HFFc6 (cell line): Measurements from ENCODE around the gene SLCO4A1. TPM values are rescaled to one million over a fixed set of nuclear protein-coding genes. Genes with fewer than 3 reads are reported as not detected.

Experiments used
- DNase-seq: peaks from one replicate; pipeline ENCODE4 v3.0.0-alpha.2; 2018
- H3K27ac Mint-ChIP-seq: 2 replicates; pipeline ENCODE4 v1.8.0; 2020; ENCODE audit warnings: mild to moderate bottlenecking, mixed read lengths
- H3K27me3 Mint-ChIP-seq: 2 replicates; pipeline ENCODE4 v1.8.0; 2021; ENCODE audit warnings: mild to moderate bottlenecking, moderate library complexity, mixed read lengths; ENCODE audit not compliant: insufficient read depth
- H3K36me3 Mint-ChIP-seq: 2 replicates; pipeline ENCODE4 v1.8.0; 2021; ENCODE audit warnings: low read depth, mixed read lengths
- H3K4me1 Mint-ChIP-seq: 2 replicates; pipeline ENCODE4 v1.8.0; 2020; ENCODE audit warnings: low read depth, mixed read lengths
- H3K4me3 Mint-ChIP-seq: 2 replicates; pipeline ENCODE4 v1.8.0; 2020; ENCODE audit warnings: mild to moderate bottlenecking, moderate library complexity, mixed read lengths
- H3K9me3 Mint-ChIP-seq: 2 replicates; pipeline ENCODE4 v1.8.0; 2020; ENCODE audit warnings: mild to moderate bottlenecking, mixed read lengths
- total RNA-seq, 6 experiments: library from RNA; stranded (reverse); fragmentation: NEBNext Ultra II Directional; extraction: Animal tissue kit (Norgen Biotek cat#: 25700); gene quantifications; 2 replicates in 1 of 6; 3 replicates in 5 of 6; pipeline ENCODE4 v1.2.3, GENCODE V29; 2021
- TF ChIP-seq, protein P1 (sequence below): fragments of 200-600 bp; sonication (generic); IDR thresholded peaks from 2 replicates; pipeline ENCODE4 v1.5.0; 2021; ENCODE audit warnings: antibody characterized with exemption, mild to moderate bottlenecking

The SLCO4A1 gene
- total RNA-seq, 6 experiments from 2014 or later: 2.7 to 6.5 (median 3.4) TPM

DNA sequence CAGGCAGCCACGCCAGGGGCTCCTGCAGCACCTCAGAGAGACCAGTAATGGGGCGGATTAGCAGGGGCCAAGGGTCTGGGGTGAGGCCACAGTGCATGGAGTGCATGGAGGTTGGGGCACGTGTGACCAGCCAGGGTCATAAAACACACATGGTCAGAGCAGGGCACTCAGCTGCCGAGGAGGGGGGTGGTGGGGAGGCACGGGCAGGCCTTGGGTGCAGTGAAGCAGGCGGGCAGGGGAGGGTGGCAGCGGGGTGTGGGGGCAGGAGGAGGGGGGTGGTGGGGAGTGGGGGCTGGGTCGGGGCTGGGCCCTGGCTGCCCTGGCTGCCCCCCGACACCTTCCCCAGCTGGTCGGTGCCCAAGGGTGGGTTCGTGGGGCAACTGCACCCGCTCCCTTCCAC is 42.7 kb downstream of the SLCO4A1 start:
- Mint-ChIP-seq H3K4me3 (no peak overlapping the region), H3K4me1 (no peaks in the 10 kb centered on the region), H3K9me3 (peaks cover 13% of the 10 kb centered on the region), H3K27me3 (peaks cover 21% of the 10 kb centered on the region), H3K27ac (no peak overlapping the region), H3K36me3 (peaks cover 9% of the 10 kb centered on the region)
- no peak for DNase-seq
- TF ChIP-seq, protein P1, sequence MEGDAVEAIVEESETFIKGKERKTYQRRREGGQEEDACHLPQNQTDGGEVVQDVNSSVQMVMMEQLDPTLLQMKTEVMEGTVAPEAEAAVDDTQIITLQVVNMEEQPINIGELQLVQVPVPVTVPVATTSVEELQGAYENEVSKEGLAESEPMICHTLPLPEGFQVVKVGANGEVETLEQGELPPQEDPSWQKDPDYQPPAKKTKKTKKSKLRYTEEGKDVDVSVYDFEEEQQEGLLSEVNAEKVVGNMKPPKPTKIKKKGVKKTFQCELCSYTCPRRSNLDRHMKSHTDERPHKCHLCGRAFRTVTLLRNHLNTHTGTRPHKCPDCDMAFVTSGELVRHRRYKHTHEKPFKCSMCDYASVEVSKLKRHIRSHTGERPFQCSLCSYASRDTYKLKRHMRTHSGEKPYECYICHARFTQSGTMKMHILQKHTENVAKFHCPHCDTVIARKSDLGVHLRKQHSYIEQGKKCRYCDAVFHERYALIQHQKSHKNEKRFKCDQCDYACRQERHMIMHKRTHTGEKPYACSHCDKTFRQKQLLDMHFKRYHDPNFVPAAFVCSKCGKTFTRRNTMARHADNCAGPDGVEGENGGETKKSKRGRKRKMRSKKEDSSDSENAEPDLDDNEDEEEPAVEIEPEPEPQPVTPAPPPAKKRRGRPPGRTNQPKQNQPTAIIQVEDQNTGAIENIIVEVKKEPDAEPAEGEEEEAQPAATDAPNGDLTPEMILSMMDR: no peak

DNA sequence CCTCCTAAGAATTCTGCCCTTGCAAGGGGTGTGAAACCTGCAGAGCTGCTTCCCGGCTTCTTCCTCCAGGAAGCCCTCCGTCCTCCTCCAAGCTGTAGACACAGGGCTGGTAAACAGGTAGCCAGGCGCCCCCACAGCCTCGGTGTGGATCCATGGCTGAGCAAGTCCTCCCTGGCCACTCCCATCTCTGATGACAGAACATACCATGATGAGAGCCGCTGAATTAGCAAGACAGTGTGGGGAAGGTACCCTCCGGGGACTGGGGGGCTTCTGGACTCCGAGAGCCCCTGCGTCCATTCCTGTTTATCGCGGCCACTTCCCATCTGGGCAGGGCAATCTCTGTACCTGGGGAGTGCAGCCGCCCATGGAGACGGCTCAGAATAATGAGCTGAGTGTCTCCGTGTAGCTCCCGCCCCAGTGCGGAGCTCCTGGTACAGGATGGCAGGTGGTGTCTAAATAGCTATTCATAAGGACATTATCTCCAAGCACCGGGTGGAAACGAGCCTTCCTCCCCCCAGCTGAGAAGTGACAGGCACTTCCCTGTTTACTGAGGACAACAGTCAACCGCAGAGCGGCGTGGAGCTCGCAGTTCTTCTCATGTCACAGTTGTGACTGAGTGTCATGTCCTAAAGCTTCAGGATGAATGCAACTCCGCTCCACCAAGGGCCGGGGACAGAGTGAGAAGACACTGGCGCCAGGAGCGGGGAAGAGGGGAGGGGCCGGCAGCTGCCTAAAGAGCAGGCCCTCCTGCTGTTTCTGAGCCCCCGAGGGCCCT is 43.7 kb downstream of the SLCO4A1 start:
- no peak overlapping the region for H3K4me3 Mint-ChIP-seq
- peaks cover 3% of the 10 kb centered on the region; the same call in 1 of the 2 replicates for H3K9me3 Mint-ChIP-seq
- H3K36me3 Mint-ChIP-seq: no peaks in the 10 kb centered on the region
- TF ChIP-seq, protein P1: no peak
- H3K27me3 Mint-ChIP-seq: peaks cover 20% of the 10 kb centered on the region
- no peaks in the 10 kb centered on the region for H3K4me1 Mint-ChIP-seq
- no peak for DNase-seq
- H3K27ac Mint-ChIP-seq: no peak overlapping the region

DNA sequence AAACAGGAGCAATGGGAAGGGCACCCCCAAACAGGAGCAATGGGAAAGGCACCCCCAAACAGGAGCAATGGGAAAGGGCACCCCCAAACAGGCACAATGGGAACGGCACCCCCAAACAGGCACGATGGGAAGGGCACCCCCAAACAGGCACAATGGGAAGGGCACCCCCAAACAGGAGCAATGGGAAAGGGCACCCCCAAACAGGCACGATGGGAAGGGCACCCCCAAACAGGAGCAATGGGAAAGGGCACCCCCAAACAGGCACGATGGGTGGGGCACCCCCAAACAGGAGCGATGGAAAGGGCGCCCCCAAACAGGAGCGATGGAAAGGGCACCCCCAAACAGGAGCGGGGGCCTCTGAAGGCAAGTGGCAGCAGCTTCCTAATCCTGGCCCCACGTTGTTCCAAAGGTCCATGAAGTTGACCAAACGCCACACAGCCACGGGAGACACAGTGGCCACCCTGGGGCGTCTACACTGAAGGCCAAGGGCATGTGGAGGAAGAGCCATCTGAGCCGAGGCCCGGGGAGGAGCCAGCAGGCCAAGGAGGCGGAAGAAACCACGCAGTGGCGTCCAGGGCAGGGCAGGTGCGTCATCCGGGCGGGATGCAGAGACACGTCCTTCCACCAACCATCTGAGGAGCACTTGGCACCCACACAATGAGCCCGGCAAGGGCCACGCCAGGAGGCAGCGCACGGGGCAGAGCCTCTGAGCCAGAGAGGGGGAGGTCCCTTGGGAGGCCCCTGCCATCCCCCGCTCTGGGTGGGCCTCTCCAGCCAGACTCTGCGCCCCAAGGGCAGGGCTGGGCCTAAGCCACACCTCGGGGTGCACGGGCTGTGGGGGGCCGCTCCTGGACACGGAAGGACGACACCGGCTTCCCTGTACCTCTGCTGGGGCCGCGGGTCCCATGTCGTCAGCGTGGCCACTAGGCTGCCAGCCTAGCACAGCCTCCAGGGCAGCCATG is 44.8 kb downstream of the SLCO4A1 start:
- Mint-ChIP-seq H3K4me3 (no peak overlapping the region), H3K36me3 (no peaks in the 10 kb centered on the region), H3K4me1 (peaks cover 4% of the 10 kb centered on the region; the same call in 1 of the 2 replicates), H3K9me3 (no peaks in the 10 kb centered on the region), H3K27me3 (peaks cover 14% of the 10 kb centered on the region), H3K27ac (no peak overlapping the region)
- TF ChIP-seq, protein P1: no peak
- DNase-seq: no peak

DNA sequence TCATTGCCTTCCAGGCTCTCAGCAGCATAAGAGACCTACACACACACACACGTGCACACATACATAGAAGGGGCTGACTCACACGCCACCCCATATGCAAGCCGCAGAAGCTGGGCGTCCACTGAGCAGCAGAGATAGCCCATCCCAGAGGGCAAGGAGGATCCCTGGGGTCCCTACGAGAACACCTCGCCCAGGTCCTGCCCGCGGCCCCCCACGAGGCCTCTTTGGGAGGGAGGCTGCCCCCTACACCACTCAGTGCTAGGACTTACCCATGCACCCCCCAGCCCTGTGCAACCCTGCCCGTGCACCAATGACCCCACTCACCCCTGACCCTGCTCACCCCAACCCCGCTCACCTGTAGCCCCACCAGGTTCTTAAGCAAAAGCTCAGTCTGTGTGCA is 45.8 kb downstream of the SLCO4A1 start:
- no peaks in the 10 kb centered on the region for H3K36me3 Mint-ChIP-seq
- no peak overlapping the region for H3K4me3 Mint-ChIP-seq
- no peaks in the 10 kb centered on the region for H3K9me3 Mint-ChIP-seq
- no peak overlapping the region for H3K27ac Mint-ChIP-seq
- H3K27me3 Mint-ChIP-seq: peaks cover 19% of the 10 kb centered on the region
- peaks cover 4% of the 10 kb centered on the region; the same call in 1 of the 2 replicates for H3K4me1 Mint-ChIP-seq
- TF ChIP-seq, protein P1: no peak
- no peak for DNase-seq

DNA sequence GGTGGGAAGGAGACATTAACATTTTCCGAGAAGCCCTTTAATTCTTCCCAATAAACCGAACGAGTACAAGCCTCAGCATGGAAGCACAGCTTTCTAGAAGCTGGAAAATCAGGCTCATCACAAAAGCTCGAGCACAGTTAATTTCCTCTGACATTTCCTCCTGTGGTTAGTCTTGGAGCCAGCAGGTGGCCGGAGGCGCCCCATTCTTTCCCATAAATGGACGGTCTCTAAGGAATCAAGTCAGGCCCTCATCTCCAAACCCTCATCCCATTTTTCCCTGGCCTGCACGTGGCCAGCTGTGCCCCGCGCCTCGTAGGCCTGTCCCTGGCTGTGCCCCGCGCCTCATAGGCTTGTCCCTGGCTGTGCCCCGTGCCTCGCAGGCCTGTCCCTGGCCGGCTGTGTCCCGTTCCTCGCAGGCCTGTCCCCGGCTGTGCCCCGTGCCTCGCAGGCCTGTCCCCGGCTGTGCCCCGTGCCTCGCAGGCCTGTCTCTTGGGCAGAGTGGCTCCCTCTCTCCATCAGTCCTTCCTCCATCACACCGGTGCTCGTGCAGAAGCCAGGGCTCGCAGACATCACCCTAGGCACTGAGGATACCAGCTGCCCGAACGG is 46.7 kb downstream of the SLCO4A1 start:
- no peak for DNase-seq
- Mint-ChIP-seq H3K4me1 (peaks cover 4% of the 10 kb centered on the region; the same call in 1 of the 2 replicates), H3K9me3 (no peaks in the 10 kb centered on the region), H3K4me3 (no peak overlapping the region), H3K36me3 (no peaks in the 10 kb centered on the region), H3K27ac (no peak overlapping the region), H3K27me3 (peaks cover 22% of the 10 kb centered on the region)
- TF ChIP-seq, protein P1: peak; percentile 60
